Neural cell (in vitro differentiated cells): ENCODE data around the gene HJURP. TPM values are rescaled to one million over a fixed set of nuclear protein-coding genes. Genes with fewer than 3 reads are reported as not detected.

Experiments
- H2AFZ ChIP-seq: fragments of 200-600, 300-800 bp; sonication (generic), shearing (Covaris generic); 2 replicates; pipeline ENCODE4 v1.6.0; 2014; ENCODE audit warnings: low read depth, mild to moderate bottlenecking, antibody characterized with exemption, low read length, moderate library complexity
- H3F3A ChIP-seq: fragments of 200-600 bp; shearing (Covaris generic); 2 replicates; pipeline ENCODE4 v1.6.1; 2016; ENCODE audit warnings: mild to moderate bottlenecking, moderate library complexity, mixed read lengths, antibody characterized with exemption, low read length; ENCODE audit not compliant: insufficient read depth, poor library complexity, severe bottlenecking
- H3K27ac ChIP-seq: fragments of 200-600, 300-800 bp; sonication (generic), shearing (Covaris generic); 2 replicates; pipeline ENCODE4 v1.5.1; 2014; ENCODE audit warnings: mild to moderate bottlenecking, low read length, moderate library complexity
- H3K27me3 ChIP-seq: fragments of 300-800, 200-600 bp; sonication (generic), shearing (Covaris generic); 2 replicates; pipeline ENCODE4 v1.6.0; 2014; ENCODE audit warnings: mild to moderate bottlenecking, low read depth, low read length, moderate library complexity; ENCODE audit not compliant: insufficient read depth
- H3K36me3 ChIP-seq: fragments of 300-800, 200-600 bp; sonication (generic), shearing (Covaris generic); 2 replicates; pipeline ENCODE4 v1.5.1; 2014; ENCODE audit warnings: mild to moderate bottlenecking, antibody characterized with exemption, low read length, moderate library complexity; ENCODE audit not compliant: insufficient read depth
- H3K4me2 ChIP-seq: fragments of 300-800, 200-600 bp; sonication (generic), shearing (Covaris generic); 2 replicates; pipeline ENCODE4 v1.6.0; 2014; ENCODE audit warnings: mild to moderate bottlenecking, low read length
- H3K4me3 ChIP-seq: fragments of 300-800, 200-600 bp; sonication (generic), shearing (Covaris generic); 2 replicates; pipeline ENCODE4 v1.5.1; 2014; ENCODE audit warnings: mild to moderate bottlenecking, low read length, moderate library complexity
- H3K79me2 ChIP-seq: fragments of 200-600 bp; shearing (Covaris generic); replicated peaks from 2 replicates; pipeline ENCODE4 v1.6.0; 2014; ENCODE audit warnings: mild to moderate bottlenecking, low read length, moderate library complexity; ENCODE audit not compliant: insufficient read depth
- H3K9ac ChIP-seq: fragments of 300-800, 200-600 bp; sonication (generic), shearing (Covaris generic); 2 replicates; pipeline ENCODE4 v1.6.1; 2016; ENCODE audit warnings: mild to moderate bottlenecking, low read length, mixed read lengths
- H3K9me2 ChIP-seq: fragments of 200-600 bp; shearing (Covaris generic); 2 replicates; pipeline ENCODE4 v1.6.1; 2016; ENCODE audit warnings: mild to moderate bottlenecking, low read length, mixed read lengths; ENCODE audit not compliant: insufficient read depth
- H3K9me3 ChIP-seq: fragments of 200-600, 300-800 bp; sonication (generic), shearing (Covaris generic); 2 replicates; pipeline ENCODE4 v1.6.1; 2016; ENCODE audit warnings: mild to moderate bottlenecking, mixed run types, low read length, moderate library complexity, mixed read lengths
- H4K20me1 ChIP-seq: fragments of 200-600 bp; shearing (Covaris generic); 2 replicates; pipeline ENCODE4 v1.6.1; 2016; ENCODE audit warnings: mild to moderate bottlenecking, mixed run types; ENCODE audit not compliant: insufficient read depth
- CTCF ChIP-seq: fragments of 450-650 bp; IDR thresholded peaks from 2 replicates; pipeline ENCODE4 v1.5.1; 2014; ENCODE audit warnings: antibody characterized with exemption, mild to moderate bottlenecking, moderate library complexity; ENCODE audit not compliant: poor library complexity, severe bottlenecking
- EP300 ChIP-seq: fragments of 450-650 bp; conservative IDR thresholded peaks from 2 replicates; pipeline ENCODE4 v1.6.1; 2014; ENCODE audit warnings: antibody characterized with exemption, mild to moderate bottlenecking, moderate library complexity; ENCODE audit not compliant: poor library complexity, severe bottlenecking
- EZH2 ChIP-seq: fragments of 200-600, 300-800 bp; shearing (Covaris generic), sonication (generic); IDR thresholded peaks from 2 replicates; pipeline ENCODE4 v1.6.1; 2014; ENCODE audit warnings: antibody characterized with exemption, low read length, borderline replicate concordance, mild to moderate bottlenecking; ENCODE audit not compliant: insufficient read depth, poor library complexity, severe bottlenecking
- MXI1 ChIP-seq: fragments of 450-650 bp; conservative IDR thresholded peaks from 2 replicates; pipeline ENCODE4 v1.6.1; 2014; ENCODE audit warnings: antibody characterized with exemption, mild to moderate bottlenecking; ENCODE audit not compliant: poor library complexity, severe bottlenecking
- POLR2AphosphoS5 ChIP-seq: IDR thresholded peaks from 2 replicates; pipeline ENCODE4 v1.6.1; 2012
- RAD21 ChIP-seq: fragments of 450-650 bp; conservative IDR thresholded peaks from 2 replicates; pipeline ENCODE4 v1.6.1; 2014; ENCODE audit warnings: antibody characterized with exemption, mild to moderate bottlenecking, moderate library complexity
- REST ChIP-seq: IDR thresholded peaks from 2 replicates; pipeline ENCODE4 v1.6.1; 2012; ENCODE audit warnings: borderline replicate concordance
- SMC3 ChIP-seq: fragments of 450-650 bp; conservative IDR thresholded peaks from 2 replicates; pipeline ENCODE4 v1.6.1; 2014; ENCODE audit warnings: antibody characterized with exemption, mild to moderate bottlenecking, moderate library complexity; ENCODE audit not compliant: poor library complexity
- TAF1 ChIP-seq: IDR thresholded peaks from 2 replicates; pipeline ENCODE4 v1.6.1; 2012; ENCODE audit warnings: low read depth
- polyA plus RNA-seq: library from polyadenylated mRNA; depleted of rRNA; stranded (reverse); fragments of >200 nt; gene quantifications from 2 replicates; pipeline ENCODE4 v1.2.3, GENCODE V29; 2014

The HJURP gene
- polyA plus RNA-seq, 1 donor from 2014 or later, result 1.3 TPM

- Histone ChIP-seq H3K27me3 (no peaks in the 10 kb centered on the region), H3F3A (no peaks in the 10 kb centered on the region), H3K4me2 (no peak overlapping the region), H3K79me2 (peaks cover 4% of the 10 kb centered on the region), H3K36me3 (no peaks in the 10 kb centered on the region), H3K9ac (no peak overlapping the region), H3K4me3 (no peak overlapping the region), H4K20me1 (no peaks in the 10 kb centered on the region), H3K9me3 (no peaks in the 10 kb centered on the region), H2AFZ (no peak overlapping the region), H3K9me2 (no peaks in the 10 kb centered on the region), H3K27ac (no peak overlapping the region)
- no peak for TF ChIP-seq CTCF
- no peak for TF ChIP-seq MXI1
- TF ChIP-seq EP300, result no peak
- no peak for TF ChIP-seq TAF1
- TF ChIP-seq SMC3, result no peak
- TF ChIP-seq POLR2AphosphoS5, result no peak
- no peak for TF ChIP-seq RAD21
- no peak for TF ChIP-seq EZH2
- no peak for TF ChIP-seq REST
These were observed 14.9 kb downstream of the HJURP start for GRCh38 chr2:233839447-233839820.

GRCh38 chr2:233838726-233839446, 15.4 kb downstream of the HJURP start:
- H3K27me3 ChIP-seq, result no peaks in the 10 kb centered on the region
- H3K36me3 ChIP-seq, result no peaks in the 10 kb centered on the region
- H3K9me2 ChIP-seq, result no peaks in the 10 kb centered on the region
- no peak for TF ChIP-seq MXI1
- no peak for TF ChIP-seq EP300
- TF ChIP-seq RAD21, result no peak
- no peak for TF ChIP-seq CTCF
- no peak for TF ChIP-seq REST
- TF ChIP-seq POLR2AphosphoS5, result no peak
- TF ChIP-seq EZH2, result no peak
- TF ChIP-seq SMC3, result no peak
- TF ChIP-seq TAF1, result no peak
- no peaks in the 10 kb centered on the region for H3K9me3 ChIP-seq
- H2AFZ ChIP-seq, result no peak overlapping the region
- H3K27ac ChIP-seq, result no peak overlapping the region
- no peaks in the 10 kb centered on the region for H3F3A ChIP-seq
- H3K79me2 ChIP-seq, result peaks cover 4% of the 10 kb centered on the region
- no peak overlapping the region for H3K4me2 ChIP-seq
- no peak overlapping the region for H3K9ac ChIP-seq
- no peaks in the 10 kb centered on the region for H4K20me1 ChIP-seq
- no peak overlapping the region for H3K4me3 ChIP-seq
